OCI-LY3 (cell line): Measurements from ENCODE around the gene IQCE.

Experiments
- H2AFZ ChIP-seq: fragments of 200-600, 300-600 bp; shearing (Covaris generic); 2 replicates; pipeline ENCODE4 v1.6.0; 2014; ENCODE audit warnings: antibody characterized with exemption, low read depth, low read length
- H3K27ac ChIP-seq: fragments of 200-600, 300-600 bp; sonication (generic); 2 replicates; pipeline ENCODE4 v1.5.1; 2014; ENCODE audit warnings: mild to moderate bottlenecking, low read length, moderate library complexity, mixed read lengths
- H3K27me3 ChIP-seq: fragments of 200-600, 300-600 bp; sonication (generic); 2 replicates; pipeline ENCODE4 v1.6.1; 2014; ENCODE audit warnings: low read depth, low read length, mixed read lengths
- H3K36me3 ChIP-seq: fragments of 200-600, 300-600 bp; sonication (generic); replicated peaks from 2 replicates; pipeline ENCODE3; 2014; ENCODE audit warnings: low read depth, low read length, mixed read lengths
- H3K4me1 ChIP-seq: fragments of 300-600, 200-600 bp; sonication (generic); 2 replicates; pipeline ENCODE4 v1.6.1; 2014; ENCODE audit warnings: low read length, mixed read lengths
- H3K4me2 ChIP-seq: fragments of 200-600, 300-600 bp; sonication (generic); 2 replicates; pipeline ENCODE4 v1.6.1; 2014; ENCODE audit warnings: low read length, mixed read lengths
- H3K4me3 ChIP-seq: fragments of 300-600, 200-600 bp; sonication (generic); 2 replicates; pipeline ENCODE4 v1.5.1; 2014; ENCODE audit warnings: antibody characterized with exemption, mild to moderate bottlenecking, low read length, moderate library complexity
- H3K79me2 ChIP-seq: fragments of 300-600, 200-600 bp; shearing (Covaris generic); 2 replicates; pipeline ENCODE4 v1.6.1; 2014; ENCODE audit warnings: mild to moderate bottlenecking, low read length, mixed read lengths
- H3K9ac ChIP-seq: fragments of 300-600, 200-600 bp; shearing (Covaris generic); 2 replicates; pipeline ENCODE4 v1.6.0; 2014; ENCODE audit warnings: mild to moderate bottlenecking, low read length, moderate library complexity
- H3K9me3 ChIP-seq: fragments of 200-600, 300-600 bp; shearing (Covaris generic); 2 replicates; pipeline ENCODE4 v1.6.1; 2014; ENCODE audit warnings: low read length, mixed read lengths; ENCODE audit not compliant: insufficient read depth
- H4K20me1 ChIP-seq: fragments of 200-600, 300-600 bp; sonication (generic); 2 replicates; pipeline ENCODE4 v1.6.1; 2016; ENCODE audit warnings: low read length, mixed read lengths; ENCODE audit not compliant: insufficient read depth
- EZH2phosphoT487 ChIP-seq: fragments of 200-600 bp; shearing (Covaris generic); IDR thresholded peaks from 2 replicates; pipeline ENCODE4 v1.6.1; 2018; ENCODE audit warnings: antibody characterized with exemption, mixed run types, low read depth
- TF ChIP-seq, protein P1 (sequence below): fragments of 200-600, 300-600 bp; sonication (generic); IDR thresholded peaks from 2 replicates; pipeline ENCODE4 v1.5.1; 2014; ENCODE audit warnings: antibody characterized with exemption, low read length, low read depth

The IQCE gene

GRCh38 chr7:2517026-2517425 is 41.8 kb upstream of the IQCE start:
- no peak overlapping the region for H3K4me2 ChIP-seq
- H3K36me3 ChIP-seq, result peaks cover 6% of the 10 kb centered on the region
- H3K79me2 ChIP-seq, result peaks cover 24% of the 10 kb centered on the region
- H3K9me3 ChIP-seq, result no peaks in the 10 kb centered on the region
- H3K4me1 ChIP-seq, result peaks cover 29% of the 10 kb centered on the region
- H3K27me3 ChIP-seq, result no peaks in the 10 kb centered on the region
- H3K9ac ChIP-seq, result no peak overlapping the region
- peaks cover 8% of the 10 kb centered on the region; the same call in 1 of the 2 replicates for H4K20me1 ChIP-seq
- H3K27ac ChIP-seq, result no peak overlapping the region
- H2AFZ ChIP-seq, result no peak overlapping the region
- H3K4me3 ChIP-seq, result no peak overlapping the region
- no peak for TF ChIP-seq EZH2phosphoT487
- TF ChIP-seq, protein P1, sequence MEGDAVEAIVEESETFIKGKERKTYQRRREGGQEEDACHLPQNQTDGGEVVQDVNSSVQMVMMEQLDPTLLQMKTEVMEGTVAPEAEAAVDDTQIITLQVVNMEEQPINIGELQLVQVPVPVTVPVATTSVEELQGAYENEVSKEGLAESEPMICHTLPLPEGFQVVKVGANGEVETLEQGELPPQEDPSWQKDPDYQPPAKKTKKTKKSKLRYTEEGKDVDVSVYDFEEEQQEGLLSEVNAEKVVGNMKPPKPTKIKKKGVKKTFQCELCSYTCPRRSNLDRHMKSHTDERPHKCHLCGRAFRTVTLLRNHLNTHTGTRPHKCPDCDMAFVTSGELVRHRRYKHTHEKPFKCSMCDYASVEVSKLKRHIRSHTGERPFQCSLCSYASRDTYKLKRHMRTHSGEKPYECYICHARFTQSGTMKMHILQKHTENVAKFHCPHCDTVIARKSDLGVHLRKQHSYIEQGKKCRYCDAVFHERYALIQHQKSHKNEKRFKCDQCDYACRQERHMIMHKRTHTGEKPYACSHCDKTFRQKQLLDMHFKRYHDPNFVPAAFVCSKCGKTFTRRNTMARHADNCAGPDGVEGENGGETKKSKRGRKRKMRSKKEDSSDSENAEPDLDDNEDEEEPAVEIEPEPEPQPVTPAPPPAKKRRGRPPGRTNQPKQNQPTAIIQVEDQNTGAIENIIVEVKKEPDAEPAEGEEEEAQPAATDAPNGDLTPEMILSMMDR, result no peak

DNA sequence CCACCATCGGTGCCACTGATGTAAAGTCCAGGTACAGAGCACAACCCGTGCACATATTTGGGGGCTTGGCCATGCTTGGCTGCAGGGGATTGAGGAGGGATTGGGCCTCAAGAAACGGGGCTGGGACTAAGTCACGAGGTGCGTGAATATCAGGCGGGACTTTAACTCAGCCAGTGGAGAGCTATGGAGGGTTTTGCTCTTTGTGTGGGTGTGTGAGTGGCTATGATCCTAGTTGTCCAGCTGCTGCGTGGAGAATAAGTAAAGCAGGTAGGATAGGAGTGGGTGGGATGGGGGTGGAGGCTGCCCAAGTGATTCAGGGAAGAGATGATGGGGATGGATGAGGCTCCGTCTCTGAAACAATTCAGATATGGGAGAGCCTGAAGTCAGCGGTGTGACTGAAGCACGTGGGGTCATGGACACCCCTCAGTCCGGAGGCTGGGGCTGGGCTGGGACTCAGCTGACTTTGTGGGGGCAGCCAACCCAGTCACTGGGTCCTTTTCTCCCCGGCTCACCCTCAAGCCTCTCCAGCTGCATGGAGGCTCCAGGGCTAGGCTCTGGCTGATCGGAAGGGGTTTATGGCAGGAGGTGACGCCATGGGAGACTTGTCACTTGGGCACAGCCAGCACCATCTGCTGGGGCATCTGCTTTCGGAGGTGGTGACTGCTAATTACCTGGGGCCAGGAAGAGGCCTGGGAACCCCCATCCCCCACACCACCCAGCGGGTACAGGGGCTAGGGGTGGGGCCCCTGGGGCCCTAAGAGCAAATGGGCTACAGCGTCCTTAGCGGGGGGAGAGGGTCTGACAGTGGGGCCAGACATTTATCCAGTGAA is 40.9 kb upstream of the IQCE start:
- Histone ChIP-seq H3K4me1 (peaks cover 29% of the 10 kb centered on the region), H4K20me1 (peaks cover 13% of the 10 kb centered on the region), H2AFZ (no peak overlapping the region), H3K27ac (no peak overlapping the region), H3K27me3 (no peaks in the 10 kb centered on the region), H3K79me2 (peaks cover 32% of the 10 kb centered on the region), H3K4me2 (peak overlapping the region; percentile 99), H3K9ac (peak overlapping the region; percentile 89; the same call in 1 of the 2 replicates), H3K9me3 (no peaks in the 10 kb centered on the region), H3K4me3 (peak overlapping the region; percentile 87), H3K36me3 (peaks cover 11% of the 10 kb centered on the region)
- TF ChIP-seq, protein P1, result peak; percentile 5; the same call in 1 of the 2 replicates
- TF ChIP-seq EZH2phosphoT487, result no peak

GRCh38 chr7:2518737-2519118 is 40.1 kb upstream of the IQCE start:
- Histone ChIP-seq H3K4me1 (peaks cover 34% of the 10 kb centered on the region), H3K4me3 (peak overlapping the region; percentile 87), H3K9me3 (no peaks in the 10 kb centered on the region), H3K4me2 (peak overlapping the region; percentile 99), H3K27ac (peak overlapping the region; percentile 71), H2AFZ (no peak overlapping the region), H3K79me2 (peaks cover 41% of the 10 kb centered on the region), H3K9ac (peak overlapping the region; percentile 89), H3K27me3 (no peaks in the 10 kb centered on the region), H4K20me1 (peaks cover 22% of the 10 kb centered on the region), H3K36me3 (peaks cover 14% of the 10 kb centered on the region)
- TF ChIP-seq, protein P1, result no peak
- no peak for TF ChIP-seq EZH2phosphoT487

GRCh38 chr7:2519119-2519930 is 39.5 kb upstream of the IQCE start, which contains the start of gene LFNG:
LFNG (plus strand) TSS chr7:2519774; CDS start chr7:2519862, 88 bp downstream.
- Histone ChIP-seq H3K4me2 (peak within 1 kb of the TSS; percentile 99), H2AFZ (no peak within 1 kb of the TSS), H3K27ac (peak within 1 kb of the TSS; percentile 88), H3K9me3 (no peaks in the 10 kb centered on the region), H3K9ac (peak within 1 kb of the TSS; percentile 89), H3K27me3 (no peaks in the 10 kb centered on the region), H3K79me2 (peaks cover 47% of the 10 kb centered on the region), H4K20me1 (peaks cover 28% of the 10 kb centered on the region), H3K4me3 (peak within 1 kb of the TSS; percentile 100), H3K36me3 (peaks cover 16% of the 10 kb centered on the region), H3K4me1 (peaks cover 40% of the 10 kb centered on the region)
- no peak for TF ChIP-seq EZH2phosphoT487
- TF ChIP-seq, protein P1, result no peak
